Right ventricle myocardium inferior (tissue), 1 donor: ENCODE results near the gene ASPN. TPM values are rescaled to one million over a fixed set of nuclear protein-coding genes. Genes with fewer than 3 reads are reported as not detected.

ENCODE experiments used
- microRNA-seq: library from miRNA; unstranded; fragments of <30 nt; microRNA quantifications from one replicate; pipeline ENCODE4 v1.2.0, GENCODE V29; 2020
- total RNA-seq: library from RNA; stranded (reverse); fragmentation: NEBNext Ultra II Directional; extraction: Animal tissue kit (Norgen Biotek cat#: 25700); gene quantifications from one replicate; pipeline ENCODE4 v1.2.1, GENCODE V29; 2021
- donor health status: DM: no; HTN: yes; CAD: no; lungs with severe emphysema.

ASPN gene
- total RNA-seq, 1 donor from 2014 or later: 5.7 TPM

Small RNAs within 50 kb of the gene (microRNA-seq; reads per million reads assigned to microRNA genes)
- gene MIR4670: not detected

Other genes starting within 250 kb of the ASPN start
- gene IARS1, start 188.8 kb downstream of the ASPN start, total RNA-seq: 54.7 TPM
- gene NOL8, start 157.2 kb downstream of the ASPN start, total RNA-seq: 14.2 TPM
- 3.3 TPM for gene CENPP, start 156.6 kb downstream of the ASPN start, total RNA-seq
- 9.3 TPM for gene OGN, start 77.9 kb downstream of the ASPN start, total RNA-seq
- gene OMD, start 58.0 kb downstream of the ASPN start, total RNA-seq: 3.2 TPM
- gene ECM2, start 53.5 kb upstream of the ASPN start, total RNA-seq: 8.5 TPM
- gene IPPK, start 187.6 kb upstream of the ASPN start, total RNA-seq: 5.9 TPM